Stomach (tissue), 9 donors: ENCODE results near the gene TRIP6. TPM values are rescaled to one million over a fixed set of nuclear protein-coding genes. Genes with fewer than 3 reads are reported as not detected.

Experiments used
- DNase-seq, 2 donors: peaks; one replicate each; pipeline versions ENCODE4 v3.0.0 to v3.0.0-alpha.2; 2013 to 2019
- H3K27ac ChIP-seq, 5 donors: fragments of 200-600 bp in 4 of 5; sonication (generic) in 4 of 5; one replicate each; pipeline ENCODE4 v1.5.1; 2013 to 2019; ENCODE audit warnings: mild to moderate bottlenecking in 1 of 5, moderate library complexity in 1 of 5
- H3K27me3 ChIP-seq, 3 donors: fragments of 200-600 bp; sonication (generic); one replicate each; pipeline ENCODE4 v1.5.1; 2017 to 2019; ENCODE audit warnings: mixed run types in 1 of 3
- H3K36me3 ChIP-seq, 4 donors: fragments of 200-600 bp; sonication (generic); 1 replicate in 3 of 4; 2 replicates in 1 of 4; pipeline ENCODE4 v1.5.1; 2016 to 2019
- H3K4me1 ChIP-seq, 4 donors: fragments of 200-600 bp; sonication (generic); one replicate each; pipeline ENCODE4 v1.5.1; 2016 to 2019
- H3K4me3 ChIP-seq, 4 donors: fragments of 200-600 bp; sonication (generic) in 3 of 4; one replicate each; pipeline ENCODE4 v1.5.1; 2016 to 2019; ENCODE audit warnings: mild to moderate bottlenecking in 1 of 4
- H3K9me3 ChIP-seq, 4 donors: fragments of 200-600 bp; sonication (generic); one replicate each; pipeline ENCODE4 v1.5.1; 2016 to 2019
- CTCF ChIP-seq, 7 experiments: fragments of 450-650 bp in 4 of 7; fragments of 200-600 bp in 3 of 7; sonication (generic) in 3 of 7; IDR thresholded peaks; one replicate each; pipeline ENCODE4 v1.5.1; 2016 to 2019; ENCODE audit warnings: antibody characterized with exemption in 7 of 7, control low read depth in 2 of 7, mild to moderate bottlenecking in 1 of 7
- EP300 ChIP-seq: sonication (generic); formaldehyde crosslinking; IDR thresholded peaks from one replicate; pipeline ENCODE4 v1.6.1; 2017; ENCODE audit warnings: antibody characterized with exemption
- POLR2A ChIP-seq, 4 donors: fragments of 450-650 bp; IDR thresholded peaks; one replicate each; pipeline ENCODE4 v1.6.1; 2016; ENCODE audit warnings: antibody characterized with exemption in 4 of 4, control low read depth in 2 of 4, mild to moderate bottlenecking in 1 of 4, moderate library complexity in 1 of 4
- POLR2AphosphoS5 ChIP-seq, 3 donors: sonication (generic); formaldehyde crosslinking; IDR thresholded peaks; one replicate each; pipeline ENCODE4 v1.6.1; 2016; ENCODE audit warnings: antibody characterized with exemption in 3 of 3
- WGBS, 5 donors: extraction: QIAGEN DNeasy Blood & Tissue Kit in 3 of 5; methylation state at CpG; one replicate each; pipeline versions ENCODE4 v1.1.5 to v1.1.7; 2013 to 2018; 5-methylcytosine and 5-hydroxymethylcytosine counted together
- intact Hi-C: fragments of 100-400 bp; cut with DNase I; formaldehyde crosslinking; loops from one replicate; pipeline ENCODE4 v1.15.1; 2023; ENCODE audit warnings: low total_unique reads
- polyA plus RNA-seq, 3 donors: library from polyadenylated mRNA; stranded (reverse); fragments of 200-250 nt; gene quantifications; one replicate each; pipeline ENCODE4 v1.2.3, GENCODE V29; 2013
- total RNA-seq, 5 donors: library from RNA; depleted of rRNA; stranded (reverse); fragments of >200 nt; gene quantifications; one replicate each; pipeline versions ENCODE4 v1.1.0 to v1.2.3, GENCODE V29; 2014 to 2016
- donor health status: healthy with polysubstance abuse.
- donor health status: Bipolar disorder and iron deficiency.
- donor health status: healthy.

The TRIP6 gene
- total and polyA plus RNA-seq, 8 donors, result 4.7 to 50.0 (median 25.0) TPM

GRCh38 chr7:100892364-100893317 is 25.5 kb downstream of the TRIP6 start:
- WGBS, 5 donors, result 88 to 92% (median 89%) methylated on average over 21 to 44 of the region's 44 CpGs
- intact Hi-C loops, result no loop called here

DNA sequence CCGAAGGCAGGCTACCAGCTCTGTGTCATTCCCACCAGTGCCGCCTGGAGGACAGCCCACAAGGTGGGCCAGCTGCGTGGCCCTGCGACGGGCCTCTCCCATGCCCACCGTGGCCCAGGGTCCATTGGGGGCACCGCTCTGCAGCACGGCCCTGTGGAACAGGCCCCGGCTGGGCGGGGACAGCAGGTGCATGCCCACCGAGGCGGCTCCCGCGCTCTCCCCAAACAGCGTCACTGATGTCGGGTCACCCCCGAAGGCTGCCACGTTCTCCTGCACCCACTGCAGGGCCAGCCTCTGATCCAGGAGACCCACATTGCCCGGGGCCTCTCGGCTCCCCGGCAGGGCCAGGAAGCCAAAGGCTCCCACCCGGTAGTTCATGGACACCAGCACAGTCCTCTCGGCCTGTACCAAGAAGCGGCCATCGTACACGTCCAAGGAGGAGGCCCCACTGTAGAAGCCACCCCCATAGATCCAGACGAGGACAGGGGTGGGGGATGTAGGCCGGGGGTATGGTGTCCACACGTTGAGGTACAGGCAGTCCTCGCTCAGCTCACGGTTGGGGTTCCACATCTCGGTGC is 26.2 kb downstream of the TRIP6 start:
- WGBS, 5 donors, result 88 to 93% (median 91%) methylated on average over 10 to 32 of the region's 32 CpGs
- Histone ChIP-seq H3K4me1 (peaks cover 51 to 62% (median 61%) of the 10 kb centered on the region in 4 donors), H3K27ac (no peak overlapping the region), H3K9me3 (no peaks in the 10 kb centered on the region), H3K27me3 (peaks cover 19 to 71% (median 34%) of the 10 kb centered on the region in 3 donors), H3K4me3 (no peak overlapping the region), H3K36me3 (peaks cover 4 to 5% (median 4%) of the 10 kb centered on the region in 4 donors)
- TF ChIP-seq POLR2A (IDR thresholded peaks at IDR 0.05) (no peak), CTCF (IDR thresholded peaks at IDR 0.05) (no peak), POLR2AphosphoS5 (IDR thresholded peaks at IDR 0.05) (no peak), EP300 (no peak)
- no peak for DNase-seq
- intact Hi-C loops, result no loop called here

More at GRCh38 chr7:100892364-100893317, 25.5 kb downstream of the TRIP6 start:
- Histone ChIP-seq H3K9me3 (no peaks in the 10 kb centered on the region), H3K36me3 (peaks cover 11 to 12% (median 12%) of the 10 kb centered on the region in 4 donors), H3K27ac (no peak overlapping the region), H3K27me3 (peaks cover 15 to 63% (median 30%) of the 10 kb centered on the region in 3 donors), H3K4me3 (no peak overlapping the region), H3K4me1 (peaks cover 57 to 68% (median 67%) of the 10 kb centered on the region in 4 donors)
- TF ChIP-seq POLR2AphosphoS5 (IDR thresholded peaks at IDR 0.05) (no peak), EP300 (no peak), CTCF (IDR thresholded peaks at IDR 0.05) (no peak), POLR2A (IDR thresholded peaks at IDR 0.05) (no peak)
- no peak for DNase-seq

- Histone ChIP-seq H3K4me1 (peaks cover 44 to 55% (median 54%) of the 10 kb centered on the region in 4 donors), H3K27me3 (peaks cover 19 to 78% (median 34%) of the 10 kb centered on the region in 3 donors), H3K27ac (peak overlapping the region in 1 of 5 donors; percentile 42), H3K36me3 (no peaks in the 10 kb centered on the region), H3K4me3 (peak overlapping the region in 2 of 4 donors; percentile 48 to 56), H3K9me3 (no peaks in the 10 kb centered on the region)
- peak in 1 of 2 donors; percentile 48 for DNase-seq
- 35 to 59% (median 38%) methylated on average over 23 to 40 of the region's 40 CpGs for WGBS, 5 donors
- TF ChIP-seq CTCF (IDR thresholded peaks at IDR 0.05) (no peak), EP300 (no peak), POLR2A (IDR thresholded peaks at IDR 0.05) (no peak), POLR2AphosphoS5 (IDR thresholded peaks at IDR 0.05) (no peak)
- intact Hi-C loops, result no loop called here
Measured at GRCh38 chr7:100893910-100894721, 26.9 kb downstream of the TRIP6 start.
